Measurements from ENCODE around the gene IFNLR1. TPM values are rescaled to one million over a fixed set of nuclear protein-coding genes. Genes with fewer than 3 reads are reported as not detected.

The IFNLR1 gene
- total RNA-seq, 1 donor from 2014 or later: 0.47 TPM

GRCh38 chr1:24152631-24153494, 34.2 kb downstream of the IFNLR1 start:
- H3K27ac Mint-ChIP-seq (ENCODE audit: unreplicated experiment): no peak overlapping the region
- no peaks in the 10 kb centered on the region for H3K4me1 Mint-ChIP-seq (ENCODE audit: low read depth, unreplicated experiment)
- no peak overlapping the region for H3K4me3 Mint-ChIP-seq (ENCODE audit: unreplicated experiment)
- TF ChIP-seq CTCF (IDR thresholded peaks at IDR 0.05; ENCODE audit: partially characterized antibody, unreplicated experiment): no peak
- H3K36me3 Mint-ChIP-seq (ENCODE audit: unreplicated experiment): no peaks in the 10 kb centered on the region
- no peak for DNase-seq
- peaks cover 4% of the 10 kb centered on the region for H3K27me3 Mint-ChIP-seq (ENCODE audit: unreplicated experiment)
- H3K9me3 Mint-ChIP-seq (ENCODE audit: unreplicated experiment): peaks cover 2% of the 10 kb centered on the region

GRCh38 chr1:24151175-24151533, 35.9 kb downstream of the IFNLR1 start:
- TF ChIP-seq CTCF (IDR thresholded peaks at IDR 0.05; ENCODE audit: partially characterized antibody, unreplicated experiment): no peak
- H3K27ac Mint-ChIP-seq (ENCODE audit: unreplicated experiment): no peak overlapping the region
- H3K4me1 Mint-ChIP-seq (ENCODE audit: low read depth, unreplicated experiment): no peaks in the 10 kb centered on the region
- peaks cover 5% of the 10 kb centered on the region for H3K27me3 Mint-ChIP-seq (ENCODE audit: unreplicated experiment)
- H3K36me3 Mint-ChIP-seq (ENCODE audit: unreplicated experiment): no peaks in the 10 kb centered on the region
- DNase-seq: no peak
- peak overlapping the region; percentile 26 for H3K4me3 Mint-ChIP-seq (ENCODE audit: unreplicated experiment)
- peaks cover 2% of the 10 kb centered on the region for H3K9me3 Mint-ChIP-seq (ENCODE audit: unreplicated experiment)

- Mint-ChIP-seq H3K9me3 (ENCODE audit: unreplicated experiment) (peaks cover 2% of the 10 kb centered on the region), H3K27me3 (ENCODE audit: unreplicated experiment) (peaks cover 6% of the 10 kb centered on the region), H3K4me1 (ENCODE audit: low read depth, unreplicated experiment) (no peaks in the 10 kb centered on the region), H3K4me3 (ENCODE audit: unreplicated experiment) (peak overlapping the region; percentile 26), H3K27ac (ENCODE audit: unreplicated experiment) (no peak overlapping the region), H3K36me3 (ENCODE audit: unreplicated experiment) (no peaks in the 10 kb centered on the region)
- peak; percentile 89 for TF ChIP-seq CTCF (IDR thresholded peaks at IDR 0.05; ENCODE audit: partially characterized antibody, unreplicated experiment)
- peak; percentile 95 for DNase-seq
Measured at GRCh38 chr1:24150234-24151174, 36.6 kb downstream of the IFNLR1 start.

- no peaks in the 10 kb centered on the region for H3K36me3 Mint-ChIP-seq (ENCODE audit: unreplicated experiment)
- H3K9me3 Mint-ChIP-seq (ENCODE audit: unreplicated experiment): peaks cover 2% of the 10 kb centered on the region
- no peak overlapping the region for H3K4me3 Mint-ChIP-seq (ENCODE audit: unreplicated experiment)
- no peak for DNase-seq
- H3K4me1 Mint-ChIP-seq (ENCODE audit: low read depth, unreplicated experiment): no peaks in the 10 kb centered on the region
- TF ChIP-seq CTCF (IDR thresholded peaks at IDR 0.05; ENCODE audit: partially characterized antibody, unreplicated experiment): no peak
- peaks cover 6% of the 10 kb centered on the region for H3K27me3 Mint-ChIP-seq (ENCODE audit: unreplicated experiment)
- H3K27ac Mint-ChIP-seq (ENCODE audit: unreplicated experiment): no peak overlapping the region
Measured at GRCh38 chr1:24149866-24150233, 37.2 kb downstream of the IFNLR1 start.
